GM12874 (cell line): Measurements from ENCODE around the gene SH3BP5L.
A peak's percentile ranks its signal among the peaks of the same experiment; 100 is the strongest.

Experiments
- CTCF ChIP-seq: IDR thresholded peaks from 2 replicates; pipeline ENCODE4 v1.5.1; 2011; ENCODE audit warnings: low read depth, mild to moderate bottlenecking, control low read depth, low read length, moderate library complexity; ENCODE audit not compliant: insufficient read depth

SH3BP5L gene

GRCh38 chr1:248825909-248826760, at the start of gene SH3BP5L:
SH3BP5L (minus strand) TSS chr1:248825915; CDS start chr1:248824935, 980 bp downstream.
- peak; percentile 75 for TF ChIP-seq CTCF

- TF ChIP-seq CTCF: no peak
Measured at GRCh38 chr1:248873993-248874533, 48.3 kb upstream of the SH3BP5L start.

GRCh38 chr1:248873409-248873992, 47.8 kb upstream of the SH3BP5L start:
- TF ChIP-seq CTCF: no peak

- TF ChIP-seq CTCF: no peak
Measured at GRCh38 chr1:248872752-248873408, 47.2 kb upstream of the SH3BP5L start.

- TF ChIP-seq CTCF: no peak
Measured at GRCh38 chr1:248871837-248872401, 46.2 kb upstream of the SH3BP5L start.

GRCh38 chr1:248862998-248863881, 37.5 kb upstream of the SH3BP5L start:
- no peak for TF ChIP-seq CTCF
